Measurements from ENCODE around the gene NRDE2.

- TF ChIP-seq CTCF (conservative IDR thresholded peaks at IDR 0.05; ENCODE audit: low read depth, low read length) (peak; percentile 87), USF2 (IDR thresholded peaks at IDR 0.05; ENCODE audit: low read depth, low read length) (peak; percentile 19; the same call in 1 of the 2 replicates), POLR2A (IDR thresholded peaks at IDR 0.05; ENCODE audit: low read depth, low read length) (no peak), MXI1 (IDR thresholded peaks at IDR 0.05; ENCODE audit: borderline replicate concordance, low read depth, low read length) (no peak)
These were observed 96.4 kb downstream of the NRDE2 start for GRCh38 chr14:90235179-90235976.

Measured in IMR-90 (cell line).